Liver (tissue), 9 donors: Measurements from ENCODE around the gene METTL6. TPM values are rescaled to one million over a fixed set of nuclear protein-coding genes. Genes with fewer than 3 reads are reported as not detected.

Experiments used
- DNase-seq: peaks from one replicate; pipeline ENCODE4 v3.0.0-alpha.2; 2017; ENCODE audit warnings: low spot score
- H3K27ac ChIP-seq, 2 donors: one replicate each; pipeline ENCODE4 v1.7.0; 2013; ENCODE audit warnings: inconsistent platforms in 2 of 2, low read length in 2 of 2, control low read depth in 1 of 2, low read depth in 1 of 2, mild to moderate bottlenecking in 1 of 2
- H3K27me3 ChIP-seq, 4 donors: one replicate each; pipeline versions ENCODE4 v1.6.1 to v1.7.0; 2013; ENCODE audit warnings: low read length in 3 of 4, inconsistent platforms in 1 of 4, mild to moderate bottlenecking in 1 of 4, moderate library complexity in 1 of 4; ENCODE audit not compliant: control insufficient read depth in 4 of 4, insufficient read depth in 4 of 4
- H3K36me3 ChIP-seq, 4 donors: one replicate each; pipeline versions ENCODE4 v1.6.1 to v1.7.0; 2013; ENCODE audit warnings: low read length in 3 of 4, mild to moderate bottlenecking in 3 of 4, low read depth in 1 of 4, moderate library complexity in 1 of 4; ENCODE audit not compliant: control insufficient read depth in 4 of 4, insufficient read depth in 3 of 4
- H3K4me1 ChIP-seq, 4 donors: one replicate each; pipeline versions ENCODE4 v1.6.1 to v1.7.0; 2013; ENCODE audit warnings: low read length in 3 of 4, mild to moderate bottlenecking in 3 of 4, moderate library complexity in 1 of 4; ENCODE audit not compliant: control insufficient read depth in 4 of 4, insufficient read depth in 4 of 4
- H3K4me3 ChIP-seq, 3 donors: one replicate each; pipeline versions ENCODE4 v1.6.1 to v1.7.0; 2013; ENCODE audit warnings: low read length in 3 of 3, control low read depth in 1 of 3, low read depth in 1 of 3, mild to moderate bottlenecking in 1 of 3
- H3K9ac ChIP-seq, 2 donors: one replicate each; pipeline ENCODE4 v1.7.0; 2013; ENCODE audit warnings: low read length in 2 of 2, mild to moderate bottlenecking in 2 of 2, moderate library complexity in 2 of 2, control low read depth in 1 of 2, low read depth in 1 of 2
- H3K9me3 ChIP-seq, 4 donors: one replicate each; pipeline versions ENCODE4 v1.6.1 to v1.7.0; 2013; ENCODE audit warnings: low read length in 3 of 4; ENCODE audit not compliant: control insufficient read depth in 4 of 4
- EGR1 ChIP-seq, 2 donors: IDR thresholded peaks; 2 replicates each; pipeline ENCODE4 v1.6.1; 2016 to 2018; ENCODE audit warnings: antibody characterized with exemption in 2 of 2, low read depth in 2 of 2
- FOXA1 ChIP-seq: IDR thresholded peaks from 2 replicates; pipeline ENCODE4 v1.6.1; 2016; ENCODE audit warnings: antibody characterized with exemption
- FOXA2 ChIP-seq: IDR thresholded peaks from 2 replicates; pipeline ENCODE4 v1.6.1; 2016; ENCODE audit warnings: antibody characterized with exemption
- GABPA ChIP-seq, 2 donors: IDR thresholded peaks in 1 of 2; conservative IDR thresholded peaks in 1 of 2; 2 replicates each; pipeline ENCODE4 v1.6.1; 2016; ENCODE audit warnings: antibody characterized with exemption in 2 of 2, mild to moderate bottlenecking in 1 of 2, moderate library complexity in 1 of 2
- HNF4A ChIP-seq, 2 donors: conservative IDR thresholded peaks; 2 replicates each; pipeline ENCODE4 v1.6.1; 2016; ENCODE audit warnings: antibody characterized with exemption in 2 of 2, mild to moderate bottlenecking in 2 of 2
- HNF4G ChIP-seq: IDR thresholded peaks from 2 replicates; pipeline ENCODE4 v1.6.1; 2016; ENCODE audit warnings: antibody characterized with exemption
- JUND ChIP-seq, 2 donors: IDR thresholded peaks; 2 replicates each; pipeline ENCODE4 v1.6.1; 2016; ENCODE audit warnings: antibody characterized with exemption in 2 of 2
- NR2F2 ChIP-seq: IDR thresholded peaks from 2 replicates; pipeline ENCODE4 v1.6.1; 2016; ENCODE audit warnings: antibody characterized with exemption
- RAD21 ChIP-seq, 2 donors: IDR thresholded peaks; 2 replicates each; pipeline ENCODE4 v1.6.1; 2016; ENCODE audit warnings: antibody characterized with exemption in 2 of 2, mild to moderate bottlenecking in 2 of 2
- RXRA ChIP-seq, 2 donors: IDR thresholded peaks; 2 replicates each; pipeline ENCODE4 v1.6.1; 2017 to 2018; ENCODE audit warnings: antibody characterized with exemption in 2 of 2, mild to moderate bottlenecking in 1 of 2
- SP1 ChIP-seq: IDR thresholded peaks from 2 replicates; pipeline ENCODE4 v1.6.1; 2018; ENCODE audit warnings: antibody characterized with exemption, mild to moderate bottlenecking
- TAF1 ChIP-seq: conservative IDR thresholded peaks from 2 replicates; pipeline ENCODE4 v1.6.1; 2016; ENCODE audit warnings: antibody characterized with exemption, mild to moderate bottlenecking
- YY1 ChIP-seq: IDR thresholded peaks from 2 replicates; pipeline ENCODE4 v1.6.1; 2016; ENCODE audit warnings: antibody characterized with exemption, mild to moderate bottlenecking
- WGBS: extraction: QIAGEN DNeasy Blood & Tissue Kit; methylation state at CpG from one replicate; pipeline ENCODE4 v1.1.7; 2013; 5-methylcytosine and 5-hydroxymethylcytosine counted together
- polyA plus RNA-seq, 2 donors: library from polyadenylated mRNA; stranded (reverse) in 1 of 2; unstranded in 1 of 2; fragments of 200-250 nt in 1 of 2; fragments of >200 nt in 1 of 2; fragmentation: Nextera tagmentation in 1 of 2; extraction: Ambion mirVana in 1 of 2; gene quantifications; one replicate each; pipeline versions ENCODE4 v1.2.1 to v1.2.3, GENCODE V29; 2013 to 2015
- total RNA-seq, 2 donors: library from RNA; depleted of rRNA; stranded (reverse); fragments of >200 nt; gene quantifications; one replicate each; pipeline ENCODE4 v1.2.3, GENCODE V29; 2014
- TF ChIP-seq, protein P1 (sequence below): IDR thresholded peaks from 2 replicates; pipeline ENCODE4 v1.6.1; 2016; ENCODE audit warnings: antibody characterized with exemption, mild to moderate bottlenecking
- TF ChIP-seq, protein P2 (sequence below): IDR thresholded peaks from 2 replicates; pipeline ENCODE4 v1.6.1; 2016; ENCODE audit warnings: antibody characterized with exemption
- TF ChIP-seq, protein P3 (sequence below): IDR thresholded peaks from 2 replicates; pipeline ENCODE4 v1.6.1; 2016; ENCODE audit warnings: antibody characterized with exemption
- TF ChIP-seq, protein P4 (sequence below): fragments of 150-350 bp; IDR thresholded peaks from 2 replicates; pipeline ENCODE4 v1.5.1; 2017; ENCODE audit warnings: improper control_type of control experiment, low read depth, low read length; ENCODE audit not compliant: missing input control
- TF ChIP-seq, protein P5 (sequence below): IDR thresholded peaks from 2 replicates; pipeline ENCODE4 v1.6.1; 2016; ENCODE audit warnings: antibody characterized with exemption
- donor health status: healthy.
- donor health status: healthy.
- donor health status: healthy.
- donor health status: healthy.
- donor health status: healthy.

Gene METTL6, protein sequence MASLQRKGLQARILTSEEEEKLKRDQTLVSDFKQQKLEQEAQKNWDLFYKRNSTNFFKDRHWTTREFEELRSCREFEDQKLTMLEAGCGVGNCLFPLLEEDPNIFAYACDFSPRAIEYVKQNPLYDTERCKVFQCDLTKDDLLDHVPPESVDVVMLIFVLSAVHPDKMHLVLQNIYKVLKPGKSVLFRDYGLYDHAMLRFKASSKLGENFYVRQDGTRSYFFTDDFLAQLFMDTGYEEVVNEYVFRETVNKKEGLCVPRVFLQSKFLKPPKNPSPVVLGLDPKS
- 1 to 10 TPM; 8.7 to 9.1 TPM for total RNA-seq
- 1 to 10 TPM; 2.0 to 3.1 TPM for polyA plus RNA-seq

DNA sequence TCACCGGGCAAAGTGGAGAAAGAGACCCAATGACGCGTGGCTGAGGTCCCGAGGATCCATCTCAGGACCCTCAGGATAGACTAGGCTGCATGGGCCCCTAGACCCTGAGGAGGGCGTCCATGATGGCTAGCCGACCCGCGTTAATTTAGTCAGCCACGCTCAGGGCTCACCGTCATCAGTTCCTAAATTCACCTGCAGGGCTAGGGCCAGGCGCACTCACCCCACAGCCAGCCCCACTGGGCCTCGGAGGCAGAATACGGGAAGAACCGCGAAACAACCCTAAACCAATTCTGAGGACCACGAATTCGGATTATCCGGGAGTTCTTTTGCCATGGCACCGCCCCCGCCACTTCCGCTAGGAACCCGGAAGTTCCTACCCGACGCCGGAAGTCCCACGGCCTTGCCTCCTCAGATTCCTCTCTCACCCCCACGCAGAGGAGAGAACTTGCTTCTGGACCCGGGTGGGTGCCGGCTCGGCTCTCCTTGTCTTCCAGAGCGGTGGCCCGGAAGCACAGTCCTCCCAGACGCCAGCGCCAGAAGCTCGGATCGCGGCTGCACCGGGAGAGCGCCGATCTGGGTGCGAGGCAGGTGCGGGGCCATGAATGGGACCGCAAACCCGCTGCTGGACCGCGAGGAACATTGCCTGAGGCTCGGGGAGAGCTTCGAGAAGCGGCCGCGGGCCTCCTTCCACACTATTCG lies at the start of gene METTL6, which contains the start of gene EAF1:
TSS of gene METTL6 (minus strand) at position 363 of the 699 bp plus-strand sequence. CDS start 1,033 bp downstream, outside the sequence.
TSS of gene EAF1 (plus strand) at position 417 of the 699 bp plus-strand sequence. CDS start at position 599, 182 bp downstream.
- no peaks in the 10 kb centered on the region for H3K27me3 ChIP-seq

More for the DNA sequence above, at the start of gene METTL6, which contains the start of gene EAF1:
- Histone ChIP-seq H3K36me3 (peaks cover 0 to 22% (median 15%) of the 10 kb centered on the region in 4 donors), H3K4me3 (peak within 1 kb of the TSS; percentile 74 to 94 (median 74)), H3K4me1 (peaks cover 0 to 50% (median 34%) of the 10 kb centered on the region in 4 donors), H3K27ac (peak within 1 kb of the TSS; percentile 74 to 87), H3K9me3 (no peaks in the 10 kb centered on the region), H3K9ac (peak within 1 kb of the TSS; percentile 82 to 85)
- DNase-seq: peak; percentile 87
- WGBS: under 1% methylated on average over 52 of the region's 52 CpGs
- TF ChIP-seq NR2F2 (no peak), JUND (IDR thresholded peaks at IDR 0.05) (peak in 1 of 2 donors; percentile 8), GABPA (IDR thresholded peaks at IDR 0.05 in 1 of 2, conservative IDR thresholded peaks at IDR 0.05 in 1 of 2) (peak; percentile 97 to 98), SP1 (no peak), FOXA2 (no peak), YY1 (peak; percentile 34), FOXA1 (no peak), TAF1 (no peak), HNF4G (no peak), HNF4A (conservative IDR thresholded peaks at IDR 0.05) (no peak), RXRA (IDR thresholded peaks at IDR 0.05) (no peak), RAD21 (IDR thresholded peaks at IDR 0.05) (peak; percentile 31 to 50), EGR1 (IDR thresholded peaks at IDR 0.05; ENCODE audit: low read depth in 2 of 2) (peak; percentile 69 to 81)
- TF ChIP-seq, protein P1, sequence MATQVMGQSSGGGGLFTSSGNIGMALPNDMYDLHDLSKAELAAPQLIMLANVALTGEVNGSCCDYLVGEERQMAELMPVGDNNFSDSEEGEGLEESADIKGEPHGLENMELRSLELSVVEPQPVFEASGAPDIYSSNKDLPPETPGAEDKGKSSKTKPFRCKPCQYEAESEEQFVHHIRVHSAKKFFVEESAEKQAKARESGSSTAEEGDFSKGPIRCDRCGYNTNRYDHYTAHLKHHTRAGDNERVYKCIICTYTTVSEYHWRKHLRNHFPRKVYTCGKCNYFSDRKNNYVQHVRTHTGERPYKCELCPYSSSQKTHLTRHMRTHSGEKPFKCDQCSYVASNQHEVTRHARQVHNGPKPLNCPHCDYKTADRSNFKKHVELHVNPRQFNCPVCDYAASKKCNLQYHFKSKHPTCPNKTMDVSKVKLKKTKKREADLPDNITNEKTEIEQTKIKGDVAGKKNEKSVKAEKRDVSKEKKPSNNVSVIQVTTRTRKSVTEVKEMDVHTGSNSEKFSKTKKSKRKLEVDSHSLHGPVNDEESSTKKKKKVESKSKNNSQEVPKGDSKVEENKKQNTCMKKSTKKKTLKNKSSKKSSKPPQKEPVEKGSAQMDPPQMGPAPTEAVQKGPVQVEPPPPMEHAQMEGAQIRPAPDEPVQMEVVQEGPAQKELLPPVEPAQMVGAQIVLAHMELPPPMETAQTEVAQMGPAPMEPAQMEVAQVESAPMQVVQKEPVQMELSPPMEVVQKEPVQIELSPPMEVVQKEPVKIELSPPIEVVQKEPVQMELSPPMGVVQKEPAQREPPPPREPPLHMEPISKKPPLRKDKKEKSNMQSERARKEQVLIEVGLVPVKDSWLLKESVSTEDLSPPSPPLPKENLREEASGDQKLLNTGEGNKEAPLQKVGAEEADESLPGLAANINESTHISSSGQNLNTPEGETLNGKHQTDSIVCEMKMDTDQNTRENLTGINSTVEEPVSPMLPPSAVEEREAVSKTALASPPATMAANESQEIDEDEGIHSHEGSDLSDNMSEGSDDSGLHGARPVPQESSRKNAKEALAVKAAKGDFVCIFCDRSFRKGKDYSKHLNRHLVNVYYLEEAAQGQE: no peak
- TF ChIP-seq, protein P2, sequence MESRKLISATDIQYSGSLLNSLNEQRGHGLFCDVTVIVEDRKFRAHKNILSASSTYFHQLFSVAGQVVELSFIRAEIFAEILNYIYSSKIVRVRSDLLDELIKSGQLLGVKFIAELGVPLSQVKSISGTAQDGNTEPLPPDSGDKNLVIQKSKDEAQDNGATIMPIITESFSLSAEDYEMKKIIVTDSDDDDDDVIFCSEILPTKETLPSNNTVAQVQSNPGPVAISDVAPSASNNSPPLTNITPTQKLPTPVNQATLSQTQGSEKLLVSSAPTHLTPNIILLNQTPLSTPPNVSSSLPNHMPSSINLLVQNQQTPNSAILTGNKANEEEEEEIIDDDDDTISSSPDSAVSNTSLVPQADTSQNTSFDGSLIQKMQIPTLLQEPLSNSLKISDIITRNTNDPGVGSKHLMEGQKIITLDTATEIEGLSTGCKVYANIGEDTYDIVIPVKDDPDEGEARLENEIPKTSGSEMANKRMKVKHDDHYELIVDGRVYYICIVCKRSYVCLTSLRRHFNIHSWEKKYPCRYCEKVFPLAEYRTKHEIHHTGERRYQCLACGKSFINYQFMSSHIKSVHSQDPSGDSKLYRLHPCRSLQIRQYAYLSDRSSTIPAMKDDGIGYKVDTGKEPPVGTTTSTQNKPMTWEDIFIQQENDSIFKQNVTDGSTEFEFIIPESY: no peak
- TF ChIP-seq, protein P3, sequence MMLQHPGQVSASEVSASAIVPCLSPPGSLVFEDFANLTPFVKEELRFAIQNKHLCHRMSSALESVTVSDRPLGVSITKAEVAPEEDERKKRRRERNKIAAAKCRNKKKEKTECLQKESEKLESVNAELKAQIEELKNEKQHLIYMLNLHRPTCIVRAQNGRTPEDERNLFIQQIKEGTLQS: no peak
- TF ChIP-seq, protein P4, sequence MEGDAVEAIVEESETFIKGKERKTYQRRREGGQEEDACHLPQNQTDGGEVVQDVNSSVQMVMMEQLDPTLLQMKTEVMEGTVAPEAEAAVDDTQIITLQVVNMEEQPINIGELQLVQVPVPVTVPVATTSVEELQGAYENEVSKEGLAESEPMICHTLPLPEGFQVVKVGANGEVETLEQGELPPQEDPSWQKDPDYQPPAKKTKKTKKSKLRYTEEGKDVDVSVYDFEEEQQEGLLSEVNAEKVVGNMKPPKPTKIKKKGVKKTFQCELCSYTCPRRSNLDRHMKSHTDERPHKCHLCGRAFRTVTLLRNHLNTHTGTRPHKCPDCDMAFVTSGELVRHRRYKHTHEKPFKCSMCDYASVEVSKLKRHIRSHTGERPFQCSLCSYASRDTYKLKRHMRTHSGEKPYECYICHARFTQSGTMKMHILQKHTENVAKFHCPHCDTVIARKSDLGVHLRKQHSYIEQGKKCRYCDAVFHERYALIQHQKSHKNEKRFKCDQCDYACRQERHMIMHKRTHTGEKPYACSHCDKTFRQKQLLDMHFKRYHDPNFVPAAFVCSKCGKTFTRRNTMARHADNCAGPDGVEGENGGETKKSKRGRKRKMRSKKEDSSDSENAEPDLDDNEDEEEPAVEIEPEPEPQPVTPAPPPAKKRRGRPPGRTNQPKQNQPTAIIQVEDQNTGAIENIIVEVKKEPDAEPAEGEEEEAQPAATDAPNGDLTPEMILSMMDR: peak; percentile 7
- TF ChIP-seq, protein P5, sequence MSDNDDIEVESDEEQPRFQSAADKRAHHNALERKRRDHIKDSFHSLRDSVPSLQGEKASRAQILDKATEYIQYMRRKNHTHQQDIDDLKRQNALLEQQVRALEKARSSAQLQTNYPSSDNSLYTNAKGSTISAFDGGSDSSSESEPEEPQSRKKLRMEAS: peak; percentile 7
